GM19397 (cell line): ENCODE results near the gene CAPN2.
"Not testable (repeated sequence)": the region's sequence is repeated elsewhere in the genome, so short reads cannot be mapped to it uniquely, and the experiment has no call there.

ENCODE experiments used
- ATAC-seq: cut with Tn5 transposase; IDR thresholded peaks from one replicate; pipeline ENCODE4 v1.9.1; 2021; ENCODE audit warnings: mild to moderate bottlenecking, moderate library complexity; ENCODE audit not compliant: unreplicated experiment

Gene CAPN2

GRCh38 chr1:223716302-223716862 lies 4.0 kb downstream of the CAPN2 start:
- no peak for ATAC-seq

GRCh38 chr1:223717123-223717522 lies 4.8 kb downstream of the CAPN2 start:
- ATAC-seq, result no peak

GRCh38 chr1:223717695-223718363 lies 5.5 kb downstream of the CAPN2 start:
- ATAC-seq, result no peak

GRCh38 chr1:223718850-223719249 lies 6.5 kb downstream of the CAPN2 start:
- no peak for ATAC-seq

GRCh38 chr1:223720971-223721591 lies 8.7 kb downstream of the CAPN2 start:
- ATAC-seq, result no peak

GRCh38 chr1:223721658-223722607 lies 9.6 kb downstream of the CAPN2 start:
- ATAC-seq, result no peak

GRCh38 chr1:223723351-223723904 lies 11.1 kb downstream of the CAPN2 start:
- ATAC-seq, result no peak

- ATAC-seq, result no peak
These were observed 12.0 kb downstream of the CAPN2 start for GRCh38 chr1:223724376-223724775.

- no peak for ATAC-seq
These were observed 13.2 kb downstream of the CAPN2 start for GRCh38 chr1:223725578-223725977.

GRCh38 chr1:223726380-223727001 lies 14.2 kb downstream of the CAPN2 start:
- peak; percentile 96 for ATAC-seq

GRCh38 chr1:223727541-223727940 lies 15.2 kb downstream of the CAPN2 start:
- ATAC-seq, result no peak

GRCh38 chr1:223729906-223730305 lies 17.6 kb downstream of the CAPN2 start:
- ATAC-seq, result no peak

GRCh38 chr1:223730479-223731132 lies 18.3 kb downstream of the CAPN2 start:
- no peak for ATAC-seq

- no peak for ATAC-seq
These were observed 18.9 kb downstream of the CAPN2 start for GRCh38 chr1:223731133-223731770.

GRCh38 chr1:223732993-223733798 lies 20.9 kb downstream of the CAPN2 start:
- no peak for ATAC-seq

- no peak for ATAC-seq
These were observed 21.8 kb downstream of the CAPN2 start for GRCh38 chr1:223733898-223734852.

GRCh38 chr1:223736638-223737037 lies 24.3 kb downstream of the CAPN2 start:
- not testable (repeated sequence) for ATAC-seq

GRCh38 chr1:223737342-223737741 lies 25.0 kb downstream of the CAPN2 start:
- ATAC-seq, result no peak
